ENCODE measurements around the gene DAD1. TPM values are rescaled to one million over a fixed set of nuclear protein-coding genes. Genes with fewer than 3 reads are reported as not detected.

The DAD1 gene
- total RNA-seq, 2 donors from 2014 or later: 163 to 219 TPM

DNA sequence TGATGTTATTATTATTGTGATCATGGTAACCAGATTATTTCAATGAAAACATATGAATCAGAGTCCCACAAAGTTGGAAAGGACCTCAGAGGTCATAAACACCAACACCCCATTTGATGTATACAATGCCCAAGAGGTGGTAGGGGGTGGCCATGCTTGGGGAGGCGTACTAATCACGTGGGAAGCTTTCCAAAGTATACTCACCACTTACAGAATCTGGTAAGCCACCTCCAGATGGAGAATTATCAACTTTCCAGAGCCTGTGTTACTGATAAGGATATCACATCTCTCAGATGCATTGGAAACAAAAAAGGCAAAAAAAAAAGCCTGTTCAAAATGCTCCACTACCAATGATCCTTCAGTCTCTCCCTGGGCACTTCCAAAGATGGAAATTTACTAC is 8.4 kb downstream of the DAD1 start:
- no peaks in the 10 kb centered on the region for H3K4me1 ChIP-seq
- TF ChIP-seq, protein P1, sequence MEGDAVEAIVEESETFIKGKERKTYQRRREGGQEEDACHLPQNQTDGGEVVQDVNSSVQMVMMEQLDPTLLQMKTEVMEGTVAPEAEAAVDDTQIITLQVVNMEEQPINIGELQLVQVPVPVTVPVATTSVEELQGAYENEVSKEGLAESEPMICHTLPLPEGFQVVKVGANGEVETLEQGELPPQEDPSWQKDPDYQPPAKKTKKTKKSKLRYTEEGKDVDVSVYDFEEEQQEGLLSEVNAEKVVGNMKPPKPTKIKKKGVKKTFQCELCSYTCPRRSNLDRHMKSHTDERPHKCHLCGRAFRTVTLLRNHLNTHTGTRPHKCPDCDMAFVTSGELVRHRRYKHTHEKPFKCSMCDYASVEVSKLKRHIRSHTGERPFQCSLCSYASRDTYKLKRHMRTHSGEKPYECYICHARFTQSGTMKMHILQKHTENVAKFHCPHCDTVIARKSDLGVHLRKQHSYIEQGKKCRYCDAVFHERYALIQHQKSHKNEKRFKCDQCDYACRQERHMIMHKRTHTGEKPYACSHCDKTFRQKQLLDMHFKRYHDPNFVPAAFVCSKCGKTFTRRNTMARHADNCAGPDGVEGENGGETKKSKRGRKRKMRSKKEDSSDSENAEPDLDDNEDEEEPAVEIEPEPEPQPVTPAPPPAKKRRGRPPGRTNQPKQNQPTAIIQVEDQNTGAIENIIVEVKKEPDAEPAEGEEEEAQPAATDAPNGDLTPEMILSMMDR (IDR thresholded peaks at IDR 0.05): no peak
- no peak overlapping the region for H3K27ac ChIP-seq

DNA sequence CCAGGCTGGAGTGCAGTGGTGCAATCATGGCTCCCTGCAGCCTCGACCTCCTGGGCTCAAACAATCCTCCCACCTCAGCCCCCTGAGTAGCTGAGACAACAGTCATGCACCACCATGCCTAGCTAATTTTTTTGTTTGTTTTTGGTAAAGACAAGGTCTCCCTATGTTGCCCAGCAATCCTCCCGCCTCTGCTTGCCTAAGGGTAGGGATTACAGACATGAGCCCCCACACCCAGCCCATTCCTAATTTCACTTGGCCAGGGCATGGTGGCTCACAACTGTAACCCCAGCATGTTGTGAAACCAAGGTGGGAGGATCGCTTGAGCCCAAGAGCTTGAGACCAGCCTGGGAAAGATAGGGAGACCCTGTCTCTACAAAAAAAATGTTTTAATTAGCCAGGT is 9.1 kb downstream of the DAD1 start:
- DNase-seq: no peak
- TF ChIP-seq, protein P1 (IDR thresholded peaks at IDR 0.05): no peak
- Histone ChIP-seq H3K9me3 (no peaks in the 10 kb centered on the region), H3K4me1 (no peaks in the 10 kb centered on the region), H3K9ac (ENCODE audit: low read depth in 2 of 2, low read length in 2 of 2) (no peak overlapping the region), H3K27me3 (no peaks in the 10 kb centered on the region), H3K36me3 (no peaks in the 10 kb centered on the region), H3K4me3 (no peak overlapping the region), H3K27ac (no peak overlapping the region)
- intact Hi-C loops (cut with DNase I): loop anchor here (10.0 kb wide), 1 partner anchor 135 kb away; no protein-coding TSS in a partner anchor

More for the DNA sequence above, 8.4 kb downstream of the DAD1 start:
- intact Hi-C loops (cut with DNase I): no loop called here
- Histone ChIP-seq H3K27me3 (no peaks in the 10 kb centered on the region), H3K36me3 (no peaks in the 10 kb centered on the region), H3K9me3 (no peaks in the 10 kb centered on the region), H3K9ac (ENCODE audit: low read depth in 2 of 2, low read length in 2 of 2) (no peak overlapping the region), H3K4me3 (no peak overlapping the region)
- DNase-seq: no peak

DNA sequence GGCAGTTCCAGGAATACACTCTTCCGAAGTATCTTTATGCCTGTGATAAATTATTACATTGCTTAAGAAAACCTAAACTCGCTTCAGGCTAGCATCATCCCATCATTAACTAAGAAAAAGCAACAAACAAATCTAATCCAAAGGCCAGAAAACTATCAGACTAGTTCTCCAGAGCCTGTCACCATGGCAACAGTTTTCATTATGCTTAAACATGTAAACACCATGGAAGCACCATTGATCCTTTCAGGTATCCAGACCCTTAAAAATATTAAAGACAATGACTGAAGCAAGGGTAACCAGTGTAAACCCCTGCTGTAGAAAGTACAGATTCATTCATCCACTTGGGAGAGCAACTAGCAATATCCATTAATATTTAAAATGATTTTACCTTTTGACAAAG is 9.8 kb downstream of the DAD1 start:
- no peak overlapping the region for H3K9ac ChIP-seq (ENCODE audit: low read depth in 2 of 2, low read length in 2 of 2)
- H3K4me3 ChIP-seq: no peak overlapping the region
- intact Hi-C loops (cut with DNase I): loop anchor here (10.0 kb wide), 1 partner anchor 136 kb away; no protein-coding TSS in a partner anchor
- no peaks in the 10 kb centered on the region for H3K4me1 ChIP-seq
- no peaks in the 10 kb centered on the region for H3K27me3 ChIP-seq
- no peak overlapping the region for H3K27ac ChIP-seq
- TF ChIP-seq, protein P1 (IDR thresholded peaks at IDR 0.05): no peak
- no peak for DNase-seq
- no peaks in the 10 kb centered on the region for H3K9me3 ChIP-seq
- no peaks in the 10 kb centered on the region for H3K36me3 ChIP-seq

DNA sequence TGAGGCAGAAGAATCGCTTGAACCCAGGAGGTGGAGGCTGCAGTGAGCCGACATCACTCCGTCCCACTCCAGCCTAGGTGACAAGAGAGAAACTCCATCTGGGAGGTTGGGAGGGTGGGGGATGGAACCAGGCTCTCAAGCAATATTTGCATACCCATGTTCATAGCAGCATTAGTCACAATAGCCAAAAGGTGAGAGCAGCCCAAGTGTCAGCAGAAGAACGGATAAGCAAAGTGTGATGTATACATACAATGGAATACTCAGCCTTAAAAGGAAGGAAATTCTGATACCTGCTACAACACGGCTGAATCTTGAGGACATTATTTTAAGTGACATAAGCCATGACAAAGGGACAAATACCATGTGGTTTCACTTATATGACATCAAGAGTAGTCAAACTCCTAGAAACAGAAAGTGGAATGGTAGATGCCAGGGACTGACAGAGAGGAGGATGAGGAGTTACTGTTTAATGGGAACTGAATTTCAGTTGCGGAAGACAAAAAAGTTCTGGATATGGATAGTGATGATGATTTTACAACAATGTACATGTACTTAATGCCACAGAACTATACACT is 11.6 kb downstream of the DAD1 start:
- Histone ChIP-seq H3K27ac (no peak overlapping the region), H3K9me3 (no peaks in the 10 kb centered on the region), H3K36me3 (no peaks in the 10 kb centered on the region), H3K4me3 (no peak overlapping the region), H3K27me3 (no peaks in the 10 kb centered on the region), H3K9ac (ENCODE audit: low read depth in 2 of 2, low read length in 2 of 2) (no peak overlapping the region), H3K4me1 (no peaks in the 10 kb centered on the region)
- DNase-seq: no peak
- TF ChIP-seq, protein P1 (IDR thresholded peaks at IDR 0.05): no peak
- intact Hi-C loops (cut with DNase I): loop anchor here (10.0 kb wide), 1 partner anchor 137 kb away; no protein-coding TSS in a partner anchor

DNA sequence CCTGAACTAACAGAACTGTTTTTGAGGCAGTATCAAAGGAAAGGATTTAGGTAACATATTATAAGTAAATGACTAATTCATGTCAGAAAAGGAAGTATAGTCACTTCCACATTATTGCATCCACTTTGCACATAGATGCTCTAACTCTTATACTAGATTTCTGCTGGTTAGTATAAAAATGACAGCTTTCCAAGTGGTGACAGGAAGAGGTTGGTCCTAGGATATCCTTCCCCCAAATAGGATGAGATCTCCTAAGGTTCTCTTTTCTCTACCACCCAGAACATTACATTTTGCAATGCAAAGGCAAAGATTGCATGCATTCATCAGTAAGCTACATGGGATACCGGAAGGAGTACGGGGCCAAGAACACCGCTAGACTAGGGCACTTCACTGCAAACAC is 15.2 kb downstream of the DAD1 start:
- no peak for DNase-seq
- H3K4me3 ChIP-seq: no peak overlapping the region
- TF ChIP-seq, protein P1 (IDR thresholded peaks at IDR 0.05): no peak
- no peaks in the 10 kb centered on the region for H3K9me3 ChIP-seq
- H3K4me1 ChIP-seq: no peaks in the 10 kb centered on the region
- intact Hi-C loops (cut with DNase I): loop anchor here (5.0 to 10.0 kb wide), 3 partner anchors 78 to 243 kb away; partner anchors contain the start of gene SLC7A7
- H3K27ac ChIP-seq: no peak overlapping the region
- no peaks in the 10 kb centered on the region for H3K36me3 ChIP-seq
- no peak overlapping the region for H3K9ac ChIP-seq (ENCODE audit: low read depth in 2 of 2, low read length in 2 of 2)
- no peaks in the 10 kb centered on the region for H3K27me3 ChIP-seq
